IMR-90 (cell line): Measurements from ENCODE around the gene DIP2C. TPM values are rescaled to one million over a fixed set of nuclear protein-coding genes. Genes with fewer than 3 reads are reported as not detected.

ENCODE experiments used
- ATAC-seq: fragments of 200-7000 bp; cut with Tn5 transposase; 2 replicates; pipeline ENCODE4 v1.9.1; 2020; ENCODE audit warnings: low read depth, mild to moderate bottlenecking, moderate library complexity
- BruUV-seq: library from RNA; stranded (reverse); fragments of 400-500 nt; replicated peaks from 2 replicates; lab custom pipeline; 2021; lab: Mats Ljungman, UMichigan
- CTCF ChIA-PET: fragments of 300-600 bp; formaldehyde crosslinking; extraction: SDS; loops from one replicate; lab custom pipeline; 2021; ENCODE audit warnings: antibody characterized with exemption; lab: Yijun Ruan, JAX
- POLR2A ChIA-PET: fragments of 300-600 bp; sonication (Branson Sonifier 250); formaldehyde crosslinking; loops from one replicate; lab custom pipeline; 2022; ENCODE audit warnings: antibody characterized with exemption; ENCODE audit not compliant: unreplicated experiment; lab: Charles Lee
- DNase-seq: peaks from one replicate; pipeline ENCODE4 v3.0.0; 2013
- H2AFZ ChIP-seq: replicated peaks from 2 replicates; pipeline ENCODE3; 2013; ENCODE audit warnings: low read length, mild to moderate bottlenecking; ENCODE audit not compliant: poor library complexity
- H2AK5ac ChIP-seq: 2 replicates; pipeline ENCODE4 v1.6.1; 2013; ENCODE audit warnings: low read depth, low read length, inconsistent platforms
- H2AK9ac ChIP-seq: replicated peaks from 2 replicates; pipeline ENCODE3; 2013; ENCODE audit warnings: mild to moderate bottlenecking, low read depth, low read length, moderate library complexity; ENCODE audit not compliant: poor library complexity
- H2BK120ac ChIP-seq: 2 replicates; pipeline ENCODE4 v1.6.1; 2013; ENCODE audit warnings: low read depth, low read length, inconsistent platforms
- H2BK15ac ChIP-seq: 3 replicates; pipeline ENCODE4 v1.6.1; 2013; ENCODE audit warnings: low read depth, low read length, inconsistent platforms
- H2BK20ac ChIP-seq: 2 replicates; pipeline ENCODE4 v1.6.1; 2013; ENCODE audit warnings: low read depth, mild to moderate bottlenecking, inconsistent platforms, low read length, moderate library complexity
- H2BK5ac ChIP-seq: 2 replicates; pipeline ENCODE4 v1.6.1; 2013; ENCODE audit warnings: mild to moderate bottlenecking, low read depth, low read length, inconsistent platforms; ENCODE audit not compliant: poor library complexity, severe bottlenecking
- H3K14ac ChIP-seq: replicated peaks from 2 replicates; pipeline ENCODE4 v1.6.1; 2013; ENCODE audit warnings: low read depth, low read length, inconsistent platforms
- H3K18ac ChIP-seq: 2 replicates; pipeline ENCODE4 v1.6.1; 2013; ENCODE audit warnings: low read depth, low read length, control low read depth
- H3K23ac ChIP-seq: 2 replicates; pipeline ENCODE4 v1.6.1; 2013; ENCODE audit warnings: low read depth, low read length, inconsistent platforms
- H3K27ac ChIP-seq: 2 replicates; pipeline ENCODE4 v1.5.1; 2013; ENCODE audit warnings: mild to moderate bottlenecking, control low read depth, low read length; ENCODE audit not compliant: insufficient read depth
- H3K27me3 ChIP-seq: 2 replicates; pipeline ENCODE4 v1.6.1; 2013; ENCODE audit warnings: low read length; ENCODE audit not compliant: control insufficient read depth, insufficient read depth
- H3K36me3 ChIP-seq: 2 replicates; pipeline ENCODE4 v1.6.1; 2013; ENCODE audit warnings: low read length, mixed read lengths; ENCODE audit not compliant: control insufficient read depth, insufficient read depth
- H3K4ac ChIP-seq: 2 replicates; pipeline ENCODE4 v1.6.1; 2013; ENCODE audit warnings: low read depth, low read length, inconsistent platforms
- H3K4me1 ChIP-seq: 2 replicates; pipeline ENCODE4 v1.6.1; 2013; ENCODE audit warnings: low read length, mixed read lengths; ENCODE audit not compliant: control insufficient read depth, insufficient read depth
- H3K4me2 ChIP-seq: 2 replicates; pipeline ENCODE4 v1.6.1; 2013; ENCODE audit warnings: low read depth, mild to moderate bottlenecking, control low read depth, low read length, moderate library complexity
- H3K4me3 ChIP-seq: 2 replicates; pipeline ENCODE4 v1.5.1; 2013; ENCODE audit warnings: low read depth, mild to moderate bottlenecking, control low read depth, low read length, moderate library complexity; ENCODE audit not compliant: insufficient read depth
- H3K56ac ChIP-seq: 2 replicates; pipeline ENCODE4 v1.6.1; 2013; ENCODE audit warnings: low read length, inconsistent platforms; ENCODE audit not compliant: insufficient read depth; ENCODE audit errors: extremely low read depth
- H3K79me1 ChIP-seq, 2 experiments: 2 replicates each; pipeline ENCODE4 v1.6.1; 2013; ENCODE audit warnings: low read length in 2 of 2, inconsistent platforms in 1 of 2, low read depth in 1 of 2
- H3K9ac ChIP-seq: 2 replicates; pipeline ENCODE4 v1.6.1; 2013; ENCODE audit warnings: low read depth, low read length, control low read depth
- H3K9me1 ChIP-seq: 2 replicates; pipeline ENCODE4 v1.6.1; 2013; ENCODE audit warnings: low read length, inconsistent platforms; ENCODE audit not compliant: insufficient read depth
- H3K9me3 ChIP-seq: 2 replicates; pipeline ENCODE4 v1.6.1; 2013; ENCODE audit warnings: low read length; ENCODE audit not compliant: control insufficient read depth, insufficient read depth
- H4K20me1 ChIP-seq: 2 replicates; pipeline ENCODE4 v1.6.1; 2013; ENCODE audit warnings: low read length, inconsistent platforms; ENCODE audit not compliant: insufficient read depth
- H4K5ac ChIP-seq: 2 replicates; pipeline ENCODE4 v1.6.1; 2013; ENCODE audit warnings: mild to moderate bottlenecking, low read depth, low read length, control low read depth
- H4K8ac ChIP-seq, 2 experiments: 2 replicates each; pipeline ENCODE4 v1.6.1; 2013; ENCODE audit warnings: low read depth in 2 of 2, low read length in 2 of 2, control low read depth in 1 of 2, inconsistent platforms in 1 of 2
- H4K91ac ChIP-seq: 2 replicates; pipeline ENCODE4 v1.6.1; 2013; ENCODE audit warnings: low read depth, low read length, inconsistent platforms; ENCODE audit not compliant: insufficient read depth
- BHLHE40 ChIP-seq: fragments of 150-350 bp; IDR thresholded peaks from 2 replicates; pipeline ENCODE4 v1.6.1; 2016; ENCODE audit warnings: mild to moderate bottlenecking, low read depth, low read length
- CEBPB ChIP-seq: IDR thresholded peaks from 2 replicates; pipeline ENCODE4 v1.6.1; 2012; ENCODE audit warnings: low read depth, low read length, improper control_type of control experiment
- CHD1 ChIP-seq: IDR thresholded peaks from 2 replicates; pipeline ENCODE4 v1.6.1; 2012; ENCODE audit warnings: low read depth, low read length, improper control_type of control experiment
- CTCF ChIP-seq: conservative IDR thresholded peaks from 2 replicates; pipeline ENCODE4 v1.5.1; 2012; ENCODE audit warnings: mild to moderate bottlenecking, low read depth, low read length, improper control_type of control experiment
- ELK1 ChIP-seq: fragments of 150-350 bp; IDR thresholded peaks from 2 replicates; pipeline ENCODE4 v1.6.1; 2016; ENCODE audit warnings: low read depth, mild to moderate bottlenecking, low read length, moderate library complexity, borderline replicate concordance
- FOS ChIP-seq: fragments of 150-350 bp; IDR thresholded peaks from 2 replicates; pipeline ENCODE4 v1.6.1; 2016; ENCODE audit warnings: low read depth, low read length
- MAFK ChIP-seq: IDR thresholded peaks from 2 replicates; pipeline ENCODE4 v1.6.1; 2012; ENCODE audit warnings: low read depth, low read length, improper control_type of control experiment
- MAZ ChIP-seq: IDR thresholded peaks from 2 replicates; pipeline ENCODE4 v1.6.1; 2012; ENCODE audit warnings: low read depth, mild to moderate bottlenecking, low read length, improper control_type of control experiment, moderate library complexity, borderline replicate concordance
- MXI1 ChIP-seq: IDR thresholded peaks from 2 replicates; pipeline ENCODE4 v1.6.1; 2012; ENCODE audit warnings: low read depth, mild to moderate bottlenecking, low read length, moderate library complexity, borderline replicate concordance
- NFE2L2 ChIP-seq: fragments of 150-350 bp; IDR thresholded peaks from 2 replicates; pipeline ENCODE4 v1.6.1; 2016; ENCODE audit warnings: low read depth, mild to moderate bottlenecking, low read length
- POLR2A ChIP-seq: IDR thresholded peaks from 2 replicates; pipeline ENCODE4 v1.6.1; 2012; ENCODE audit warnings: mild to moderate bottlenecking, low read depth, low read length
- RAD21 ChIP-seq: IDR thresholded peaks from 2 replicates; pipeline ENCODE4 v1.6.1; 2012; ENCODE audit warnings: low read length, improper control_type of control experiment
- RCOR1 ChIP-seq: IDR thresholded peaks from 2 replicates; pipeline ENCODE4 v1.6.1; 2012; ENCODE audit warnings: mild to moderate bottlenecking, low read length, improper control_type of control experiment; ENCODE audit not compliant: insufficient replicate concordance
- RFX5 ChIP-seq: IDR thresholded peaks from 2 replicates; pipeline ENCODE4 v1.8.0; 2012; ENCODE audit warnings: low read depth, mild to moderate bottlenecking, low read length, moderate library complexity
- SMC3 ChIP-seq: fragments of 150-350 bp; IDR thresholded peaks from 2 replicates; pipeline ENCODE4 v1.6.1; 2016; ENCODE audit warnings: low read depth, mild to moderate bottlenecking, antibody characterized with exemption, low read length, moderate library complexity
- USF2 ChIP-seq: fragments of 150-350 bp; IDR thresholded peaks from 2 replicates; pipeline ENCODE4 v1.6.1; 2017; ENCODE audit warnings: mild to moderate bottlenecking, antibody characterized with exemption, low read length, low read depth
- WGBS, 2 experiments: methylation state at CpG; one replicate each; pipeline versions ENCODE4 v1.1.5 to v1.1.7; 2013; ENCODE audit warnings: missing lambda C conversion rate in 2 of 2; ENCODE audit not compliant: insufficient read length in 1 of 2; ENCODE audit errors: extremely low coverage in 2 of 2; 5-methylcytosine and 5-hydroxymethylcytosine counted together
- dilution Hi-C: fragments of 300-500 bp; cut with HindIII; formaldehyde crosslinking; loops from one replicate; pipeline ENCODE4 v1.14.3; 2018; ENCODE audit warnings: low sequenced_read_pairs; ENCODE audit not compliant: unreplicated experiment
- in situ Hi-C: fragments of 300-500 bp; cut with MboI; formaldehyde crosslinking; loops from 3 replicates; pipeline ENCODE4 v1.14.3; 2019; ENCODE audit warnings: low sequenced_read_pairs, inconsistent platforms, mixed read lengths
- intact Hi-C: fragments of 100-400 bp; cut with micrococcal nuclease; formaldehyde crosslinking; loops from 2 replicates; pipeline ENCODE4 v1.10.0; 2022
- polyA plus RNA-seq, 3 experiments: library from polyadenylated mRNA; depleted of rRNA; stranded (reverse); fragments of >200 nt; gene quantifications; 2 replicates each; pipeline ENCODE4 v1.2.3, GENCODE V29; 2012; ENCODE audit warnings: low replicate concordance in 1 of 3
- total RNA-seq: library from RNA; depleted of rRNA; stranded (reverse); fragments of >200 nt; gene quantifications from 2 replicates; pipeline ENCODE4 v1.2.3, GENCODE V29; 2012

DIP2C gene
- total and polyA plus RNA-seq, 2 of the 4 experiments (the other 2 are of a cell fraction), result 8.6 to 17.3 TPM

GRCh38 chr10:548238-548901, 141.1 kb downstream of the DIP2C start:
- Histone ChIP-seq H3K79me1 (peaks cover 40 to 91% of the 10 kb centered on the region in 2 experiments), H4K20me1 (peaks cover 82% of the 10 kb centered on the region)
- in situ Hi-C loops, result no loop called here

More at GRCh38 chr10:548238-548901, 141.1 kb downstream of the DIP2C start:
- POLR2A ChIA-PET, result no interaction called here
- Histone ChIP-seq H2AK5ac (no peak overlapping the region), H2BK20ac (no peak overlapping the region), H3K4me1 (peaks cover 5% of the 10 kb centered on the region), H3K18ac (no peak overlapping the region), H3K23ac (no peak overlapping the region), H3K14ac (no peak overlapping the region), H3K27ac (no peak overlapping the region), H3K4ac (no peak overlapping the region), H2AK9ac (no peak overlapping the region), H2BK120ac (no peak overlapping the region), H4K5ac (no peak overlapping the region), H4K8ac (no peak overlapping the region), H3K9ac (no peak overlapping the region), H3K36me3 (0 out of 2 replicates have a peak, but pooled peaks cover 2% of the 10 kb centered on the region), H3K9me3 (no peaks in the 10 kb centered on the region), H4K91ac (no peak overlapping the region), H3K4me2 (no peak overlapping the region), H2BK15ac (no peak overlapping the region), H2AFZ (no peak overlapping the region), H3K4me3 (no peak overlapping the region), H3K9me1 (peaks cover 15% of the 10 kb centered on the region), H3K27me3 (no peaks in the 10 kb centered on the region), H2BK5ac (no peak overlapping the region), H3K56ac (no peak overlapping the region)
- CTCF ChIA-PET, result no interaction called here
- TF ChIP-seq MXI1, result no peak
- no peak for TF ChIP-seq POLR2A
- no peak for TF ChIP-seq NFE2L2
- no peak for TF ChIP-seq RCOR1
- no peak for TF ChIP-seq BHLHE40
- TF ChIP-seq MAFK, result no peak
- TF ChIP-seq FOS, result no peak
- no peak for TF ChIP-seq CTCF
- no peak for TF ChIP-seq MAZ
- no peak for TF ChIP-seq RFX5
- no peak for TF ChIP-seq USF2
- TF ChIP-seq CEBPB, result no peak
- TF ChIP-seq ELK1, result no peak
- no peak for TF ChIP-seq CHD1
- no peak for TF ChIP-seq SMC3
- no peak for TF ChIP-seq RAD21
- no peak for ATAC-seq
- dilution Hi-C loops, result no loop called here
- no TSS peak for BruUV-seq
- WGBS, 2 experiments, result 72% methylated on average over 10 of the region's 17 CpGs; no CpG with 5 or more reads in 1 of the 2 experiments
- intact Hi-C loops, result no loop called here
- DNase-seq, result no peak
